Neural crest cell (in vitro differentiated cells): ENCODE results near the gene HES4. TPM values are rescaled to one million over a fixed set of nuclear protein-coding genes. Genes with fewer than 3 reads are reported as not detected.
"Not testable (repeated sequence)": the region's sequence is repeated elsewhere in the genome, so short reads cannot be mapped to it uniquely, and the experiment has no call there.

Experiments
- DNase-seq: peaks from one replicate; pipeline ENCODE4 v3.0.0; 2021; ENCODE audit warnings: low read depth, mixed read lengths, low spot score
- H3K27ac Mint-ChIP-seq: one replicate; pipeline ENCODE4 v1.8.0; 2021; ENCODE audit warnings: mild to moderate bottlenecking, mixed read lengths; ENCODE audit not compliant: unreplicated experiment
- H3K27me3 Mint-ChIP-seq: 2 replicates; pipeline ENCODE4 v1.8.0; 2021; ENCODE audit warnings: low read depth, mild to moderate bottlenecking, mixed read lengths
- H3K36me3 Mint-ChIP-seq: 2 replicates; pipeline ENCODE4 v1.8.0; 2021; ENCODE audit warnings: low read depth, mild to moderate bottlenecking, mixed read lengths
- H3K4me1 Mint-ChIP-seq: 2 replicates; pipeline ENCODE4 v1.8.0; 2021; ENCODE audit warnings: mixed read lengths
- H3K4me3 Mint-ChIP-seq: one replicate; pipeline ENCODE4 v1.8.0; 2021; ENCODE audit warnings: mild to moderate bottlenecking, mixed read lengths
- H3K9me3 Mint-ChIP-seq: 2 replicates; pipeline ENCODE4 v1.8.0; 2021; ENCODE audit warnings: mixed read lengths
- total RNA-seq: library from RNA; stranded (reverse); gene quantifications from 2 replicates; pipeline ENCODE4 v1.2.1, GENCODE V29; 2021
- TF ChIP-seq, protein P1 (sequence below): fragments of 200-600 bp; sonication (generic); conservative IDR thresholded peaks from 2 replicates; pipeline ENCODE4 v1.5.0; 2021; ENCODE audit warnings: antibody characterized with exemption, mild to moderate bottlenecking

Gene HES4
- total RNA-seq, 1 donor from 2014 or later = 35.7 TPM

- TF ChIP-seq, protein P1, sequence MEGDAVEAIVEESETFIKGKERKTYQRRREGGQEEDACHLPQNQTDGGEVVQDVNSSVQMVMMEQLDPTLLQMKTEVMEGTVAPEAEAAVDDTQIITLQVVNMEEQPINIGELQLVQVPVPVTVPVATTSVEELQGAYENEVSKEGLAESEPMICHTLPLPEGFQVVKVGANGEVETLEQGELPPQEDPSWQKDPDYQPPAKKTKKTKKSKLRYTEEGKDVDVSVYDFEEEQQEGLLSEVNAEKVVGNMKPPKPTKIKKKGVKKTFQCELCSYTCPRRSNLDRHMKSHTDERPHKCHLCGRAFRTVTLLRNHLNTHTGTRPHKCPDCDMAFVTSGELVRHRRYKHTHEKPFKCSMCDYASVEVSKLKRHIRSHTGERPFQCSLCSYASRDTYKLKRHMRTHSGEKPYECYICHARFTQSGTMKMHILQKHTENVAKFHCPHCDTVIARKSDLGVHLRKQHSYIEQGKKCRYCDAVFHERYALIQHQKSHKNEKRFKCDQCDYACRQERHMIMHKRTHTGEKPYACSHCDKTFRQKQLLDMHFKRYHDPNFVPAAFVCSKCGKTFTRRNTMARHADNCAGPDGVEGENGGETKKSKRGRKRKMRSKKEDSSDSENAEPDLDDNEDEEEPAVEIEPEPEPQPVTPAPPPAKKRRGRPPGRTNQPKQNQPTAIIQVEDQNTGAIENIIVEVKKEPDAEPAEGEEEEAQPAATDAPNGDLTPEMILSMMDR = peak; percentile 58
- no peak overlapping the region for H3K27ac Mint-ChIP-seq
- DNase-seq = peak; percentile 77
- H3K36me3 Mint-ChIP-seq = no peaks in the 10 kb centered on the region
- no peaks in the 10 kb centered on the region for H3K9me3 Mint-ChIP-seq
- H3K4me1 Mint-ChIP-seq = peaks cover 24% of the 10 kb centered on the region
- H3K27me3 Mint-ChIP-seq = no peaks in the 10 kb centered on the region
- H3K4me3 Mint-ChIP-seq = peak overlapping the region; percentile 72
Measured at GRCh38 chr1:1019122-1019999, 19.5 kb upstream of the HES4 start.

GRCh38 chr1:1018321-1018685, 18.4 kb upstream of the HES4 start:
- DNase-seq, H3K27me3 Mint-ChIP-seq, H3K36me3 Mint-ChIP-seq, H3K9me3 Mint-ChIP-seq, H3K27ac Mint-ChIP-seq: not testable (repeated sequence)
- Mint-ChIP-seq H3K4me1 (peaks cover 35% of the 10 kb centered on the region), H3K4me3 (peak overlapping the region; percentile 86)

- not testable (repeated sequence) for H3K9me3 Mint-ChIP-seq, H3K36me3 Mint-ChIP-seq, DNase-seq, H3K27me3 Mint-ChIP-seq
- peaks cover 35% of the 10 kb centered on the region for H3K4me1 Mint-ChIP-seq
- H3K4me3 Mint-ChIP-seq = peak overlapping the region; percentile 86
- peak overlapping the region; percentile 73 for H3K27ac Mint-ChIP-seq
Measured at GRCh38 chr1:1017397-1018320, 17.8 kb upstream of the HES4 start.

GRCh38 chr1:1014799-1015681, 15.1 kb upstream of the HES4 start:
- Mint-ChIP-seq H3K9me3 (no peaks in the 10 kb centered on the region), H3K4me1 (peaks cover 28% of the 10 kb centered on the region), H3K36me3 (peaks cover 2% of the 10 kb centered on the region), H3K27me3 (peaks cover 4% of the 10 kb centered on the region), H3K4me3 (peak overlapping the region; percentile 83), H3K27ac (peak overlapping the region; percentile 71)
- TF ChIP-seq, protein P1 = peak; percentile 48
- DNase-seq = peak; percentile 38

- peaks cover 28% of the 10 kb centered on the region for H3K4me1 Mint-ChIP-seq
- TF ChIP-seq, protein P1 = no peak
- no peaks in the 10 kb centered on the region for H3K9me3 Mint-ChIP-seq
- peak overlapping the region; percentile 81 for H3K27ac Mint-ChIP-seq
- H3K36me3 Mint-ChIP-seq = peaks cover 2% of the 10 kb centered on the region
- H3K4me3 Mint-ChIP-seq = peak overlapping the region; percentile 91
- no peak for DNase-seq
- H3K27me3 Mint-ChIP-seq = peaks cover 4% of the 10 kb centered on the region
Measured at GRCh38 chr1:1013922-1014648, 14.2 kb upstream of the HES4 start.
